ENCODE measurements around the gene KCNJ3.

The KCNJ3 gene

GRCh38 chr2:154875999-154876398 lies 177.5 kb downstream of the KCNJ3 start:
- no peak for TF ChIP-seq CTCF (conservative IDR thresholded peaks at IDR 0.05)
- H3K27ac ChIP-seq: no peak overlapping the region

DNA sequence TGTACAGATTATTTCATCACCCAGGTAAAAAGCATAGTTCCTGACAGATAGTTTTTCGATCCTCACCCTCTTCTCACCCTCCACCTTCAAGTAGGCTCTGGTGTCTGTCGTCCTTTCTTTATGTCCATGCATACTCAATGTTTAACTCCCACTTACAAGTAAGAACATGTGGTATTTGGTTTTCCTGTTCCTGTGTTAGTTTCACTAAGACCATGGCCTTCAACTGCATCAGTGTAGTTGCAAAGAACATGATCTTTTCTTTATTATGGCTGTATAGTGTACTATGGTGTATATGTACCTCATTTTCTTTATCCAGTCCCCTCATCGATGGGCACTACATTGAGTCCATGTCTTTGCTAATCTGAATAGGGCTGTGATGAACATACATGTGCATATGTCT lies 184.2 kb downstream of the KCNJ3 start:
- H3K27ac ChIP-seq: no peak overlapping the region
- no peak for TF ChIP-seq CTCF (conservative IDR thresholded peaks at IDR 0.05)

DNA sequence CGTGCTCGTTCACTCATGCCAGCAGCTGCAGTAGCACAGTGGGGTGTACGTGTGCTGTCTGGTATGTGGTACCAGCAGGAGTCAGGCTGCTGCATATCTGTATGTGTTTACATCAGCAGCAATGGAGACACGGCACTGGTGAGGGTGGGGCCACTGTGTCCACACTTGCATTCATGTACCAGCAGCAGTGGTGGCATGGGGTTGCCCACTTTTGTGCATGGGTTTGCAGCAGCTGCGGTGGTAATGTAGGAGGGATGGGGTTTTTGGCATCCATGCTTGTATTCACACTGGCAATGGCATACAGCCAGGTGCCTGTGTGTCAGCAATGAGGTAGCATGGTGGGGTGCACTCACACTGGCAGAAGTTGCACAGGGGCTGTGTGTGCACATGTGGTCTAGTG lies 187.8 kb downstream of the KCNJ3 start:
- TF ChIP-seq CTCF (conservative IDR thresholded peaks at IDR 0.05): no peak

DNA sequence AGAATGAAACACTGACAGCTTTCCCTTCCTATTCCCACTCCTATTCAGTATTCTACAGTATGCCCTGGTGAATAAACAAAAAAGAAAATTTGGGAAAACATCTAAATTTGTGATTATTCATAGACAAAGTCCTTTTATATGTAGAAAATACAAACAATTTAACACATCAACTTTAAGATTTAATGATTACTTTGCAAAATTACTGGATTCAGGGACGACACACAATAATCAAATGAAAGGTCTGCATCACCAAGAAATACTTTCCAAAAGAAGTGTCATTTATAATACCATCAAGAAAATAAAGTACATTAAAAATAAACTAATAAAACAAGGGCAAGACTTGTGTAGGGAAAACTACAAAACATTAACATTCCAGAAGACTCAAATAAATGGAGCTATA lies 199.8 kb downstream of the KCNJ3 start:
- H3K27ac ChIP-seq: no peak overlapping the region
- no peak for TF ChIP-seq CTCF (conservative IDR thresholded peaks at IDR 0.05)

More for the DNA sequence above, 187.8 kb downstream of the KCNJ3 start:
- no peak overlapping the region for H3K27ac ChIP-seq

GRCh38 chr2:154901063-154901462 lies 202.6 kb downstream of the KCNJ3 start:
- no peak for TF ChIP-seq CTCF (conservative IDR thresholded peaks at IDR 0.05)
- H3K27ac ChIP-seq: no peak overlapping the region
